ENCODE data around the gene RNASEH2A.

The RNASEH2A gene

GRCh38 chr19:12833418-12833737, 27.0 kb downstream of the RNASEH2A start:
- Histone ChIP-seq H3K36me3 (ENCODE audit: control insufficient read depth in 1 of 2, insufficient read depth in 2 of 2, low read length in 2 of 2) (no peaks in the 10 kb centered on the region), H3K9me3 (ENCODE audit: control insufficient read depth in 1 of 2, low read length in 2 of 2) (no peaks in the 10 kb centered on the region), H3K4me3 (ENCODE audit: low read depth in 1 of 2, low read length in 2 of 2) (no peak overlapping the region), H3K9ac (ENCODE audit: low read depth in 1 of 2, low read length in 2 of 2) (no peak overlapping the region), H3K27ac (ENCODE audit: low read depth, low read length) (no peak overlapping the region), H3K27me3 (ENCODE audit: control insufficient read depth in 1 of 2, insufficient read depth in 2 of 2, low read length in 2 of 2) (peaks cover 73 to 74% of the 10 kb centered on the region in 2 donors), H3K4me1 (ENCODE audit: control insufficient read depth in 1 of 2, insufficient read depth in 2 of 2, low read length in 2 of 2) (peaks cover 9 to 21% of the 10 kb centered on the region in 2 donors)

GRCh38 chr19:12833738-12834565, 27.6 kb downstream of the RNASEH2A start:
- Histone ChIP-seq H3K9ac (ENCODE audit: low read depth in 1 of 2, low read length in 2 of 2) (no peak overlapping the region), H3K27ac (ENCODE audit: low read depth, low read length) (no peak overlapping the region), H3K27me3 (ENCODE audit: control insufficient read depth in 1 of 2, insufficient read depth in 2 of 2, low read length in 2 of 2) (peaks cover 72 to 77% of the 10 kb centered on the region in 2 donors), H3K4me3 (ENCODE audit: low read depth in 1 of 2, low read length in 2 of 2) (peak overlapping the region; percentile 14 to 51), H3K9me3 (ENCODE audit: control insufficient read depth in 1 of 2, low read length in 2 of 2) (no peaks in the 10 kb centered on the region), H3K4me1 (ENCODE audit: control insufficient read depth in 1 of 2, insufficient read depth in 2 of 2, low read length in 2 of 2) (peaks cover 3 to 22% of the 10 kb centered on the region in 2 donors), H3K36me3 (ENCODE audit: control insufficient read depth in 1 of 2, insufficient read depth in 2 of 2, low read length in 2 of 2) (no peaks in the 10 kb centered on the region)

- Histone ChIP-seq H3K9ac (ENCODE audit: low read depth in 1 of 2, low read length in 2 of 2) (no peak within 1 kb of the TSS), H3K4me3 (ENCODE audit: low read depth in 1 of 2, low read length in 2 of 2) (peak within 1 kb of the TSS; percentile 14 to 51), H3K4me1 (ENCODE audit: control insufficient read depth in 1 of 2, insufficient read depth in 2 of 2, low read length in 2 of 2) (peaks cover 3 to 22% of the 10 kb centered on the region in 2 donors), H3K9me3 (ENCODE audit: control insufficient read depth in 1 of 2, low read length in 2 of 2) (no peaks in the 10 kb centered on the region), H3K27ac (ENCODE audit: low read depth, low read length) (no peak within 1 kb of the TSS), H3K36me3 (ENCODE audit: control insufficient read depth in 1 of 2, insufficient read depth in 2 of 2, low read length in 2 of 2) (no peaks in the 10 kb centered on the region), H3K27me3 (ENCODE audit: control insufficient read depth in 1 of 2, insufficient read depth in 2 of 2, low read length in 2 of 2) (peaks cover 78 to 83% of the 10 kb centered on the region in 2 donors)
These were observed 28.2 kb downstream of the RNASEH2A start, which contains the start of gene RTBDN for GRCh38 chr19:12834566-12834943. Gene RTBDN, minus strand, starts transcription at chr19:12834579. Its CDS starts 4,600 bp downstream, at chr19:12829979.

GRCh38 chr19:12834976-12835757, 28.8 kb downstream of the RNASEH2A start:
- Histone ChIP-seq H3K36me3 (ENCODE audit: control insufficient read depth in 1 of 2, insufficient read depth in 2 of 2, low read length in 2 of 2) (no peaks in the 10 kb centered on the region), H3K9me3 (ENCODE audit: control insufficient read depth in 1 of 2, low read length in 2 of 2) (no peaks in the 10 kb centered on the region), H3K9ac (ENCODE audit: low read depth in 1 of 2, low read length in 2 of 2) (no peak overlapping the region), H3K27me3 (ENCODE audit: control insufficient read depth in 1 of 2, insufficient read depth in 2 of 2, low read length in 2 of 2) (peaks cover 79 to 85% of the 10 kb centered on the region in 2 donors), H3K4me3 (ENCODE audit: low read depth in 1 of 2, low read length in 2 of 2) (no peak overlapping the region), H3K4me1 (ENCODE audit: control insufficient read depth in 1 of 2, insufficient read depth in 2 of 2, low read length in 2 of 2) (peaks cover 3 to 22% of the 10 kb centered on the region in 2 donors), H3K27ac (ENCODE audit: low read depth, low read length) (no peak overlapping the region)

- Histone ChIP-seq H3K4me1 (ENCODE audit: control insufficient read depth in 1 of 2, insufficient read depth in 2 of 2, low read length in 2 of 2) (peaks cover 11 to 27% of the 10 kb centered on the region in 2 donors), H3K9me3 (ENCODE audit: control insufficient read depth in 1 of 2, low read length in 2 of 2) (no peaks in the 10 kb centered on the region), H3K36me3 (ENCODE audit: control insufficient read depth in 1 of 2, insufficient read depth in 2 of 2, low read length in 2 of 2) (no peaks in the 10 kb centered on the region), H3K9ac (ENCODE audit: low read depth in 1 of 2, low read length in 2 of 2) (no peak overlapping the region), H3K4me3 (ENCODE audit: low read depth in 1 of 2, low read length in 2 of 2) (no peak overlapping the region), H3K27ac (ENCODE audit: low read depth, low read length) (no peak overlapping the region), H3K27me3 (ENCODE audit: control insufficient read depth in 1 of 2, insufficient read depth in 2 of 2, low read length in 2 of 2) (peaks cover 82 to 87% of the 10 kb centered on the region in 2 donors)
These were observed 30.1 kb downstream of the RNASEH2A start for GRCh38 chr19:12836529-12836863.

GRCh38 chr19:12837225-12837624, 30.8 kb downstream of the RNASEH2A start:
- Histone ChIP-seq H3K9me3 (ENCODE audit: control insufficient read depth in 1 of 2, low read length in 2 of 2) (no peaks in the 10 kb centered on the region), H3K4me1 (ENCODE audit: control insufficient read depth in 1 of 2, insufficient read depth in 2 of 2, low read length in 2 of 2) (peaks cover 11 to 27% of the 10 kb centered on the region in 2 donors), H3K4me3 (ENCODE audit: low read depth in 1 of 2, low read length in 2 of 2) (no peak overlapping the region), H3K27ac (ENCODE audit: low read depth, low read length) (no peak overlapping the region), H3K27me3 (ENCODE audit: control insufficient read depth in 1 of 2, insufficient read depth in 2 of 2, low read length in 2 of 2) (peaks cover 82 to 87% of the 10 kb centered on the region in 2 donors), H3K36me3 (ENCODE audit: control insufficient read depth in 1 of 2, insufficient read depth in 2 of 2, low read length in 2 of 2) (no peaks in the 10 kb centered on the region), H3K9ac (ENCODE audit: low read depth in 1 of 2, low read length in 2 of 2) (no peak overlapping the region)

GRCh38 chr19:12838182-12838885, 31.9 kb downstream of the RNASEH2A start, which contains the start of gene MAST1:
Gene MAST1, plus strand, starts transcription at chr19:12838515. Its CDS starts 58 bp downstream, at chr19:12838573.
- H3K27ac ChIP-seq (ENCODE audit: low read depth, low read length) = no peak within 1 kb of the TSS
- H3K4me1 ChIP-seq (ENCODE audit: control insufficient read depth in 1 of 2, insufficient read depth in 2 of 2, low read length in 2 of 2) = peaks cover 9 to 17% of the 10 kb centered on the region in 2 donors
- H3K9me3 ChIP-seq (ENCODE audit: control insufficient read depth in 1 of 2, low read length in 2 of 2) = no peaks in the 10 kb centered on the region
- no peak within 1 kb of the TSS for H3K4me3 ChIP-seq (ENCODE audit: low read depth in 1 of 2, low read length in 2 of 2)
- H3K27me3 ChIP-seq (ENCODE audit: control insufficient read depth in 1 of 2, insufficient read depth in 2 of 2, low read length in 2 of 2) = peaks cover 77 to 83% of the 10 kb centered on the region in 2 donors
- H3K9ac ChIP-seq (ENCODE audit: low read depth in 1 of 2, low read length in 2 of 2) = no peak within 1 kb of the TSS
- no peaks in the 10 kb centered on the region for H3K36me3 ChIP-seq (ENCODE audit: control insufficient read depth in 1 of 2, insufficient read depth in 2 of 2, low read length in 2 of 2)

- peaks cover 75 to 83% of the 10 kb centered on the region in 2 donors for H3K27me3 ChIP-seq (ENCODE audit: control insufficient read depth in 1 of 2, insufficient read depth in 2 of 2, low read length in 2 of 2)
- peaks cover 8 to 16% of the 10 kb centered on the region in 2 donors for H3K4me1 ChIP-seq (ENCODE audit: control insufficient read depth in 1 of 2, insufficient read depth in 2 of 2, low read length in 2 of 2)
- no peak overlapping the region for H3K9ac ChIP-seq (ENCODE audit: low read depth in 1 of 2, low read length in 2 of 2)
- no peak overlapping the region for H3K27ac ChIP-seq (ENCODE audit: low read depth, low read length)
- no peaks in the 10 kb centered on the region for H3K9me3 ChIP-seq (ENCODE audit: control insufficient read depth in 1 of 2, low read length in 2 of 2)
- no peak overlapping the region for H3K4me3 ChIP-seq (ENCODE audit: low read depth in 1 of 2, low read length in 2 of 2)
- H3K36me3 ChIP-seq (ENCODE audit: control insufficient read depth in 1 of 2, insufficient read depth in 2 of 2, low read length in 2 of 2) = no peaks in the 10 kb centered on the region
These were observed 32.7 kb downstream of the RNASEH2A start for GRCh38 chr19:12838886-12839756.

Data from duodenal mucosa (tissue), 2 donors.